NCI-H748 treated with DMSO at 0.1 percent for 48 hours (cell line): ENCODE data around the gene FBXL20.
"Not testable (repeated sequence)": the region's sequence is repeated elsewhere in the genome, so short reads cannot be mapped to it uniquely, and the experiment has no call there.

ENCODE experiments used
- DNase-seq: peaks from one replicate; lab custom pipeline; 2025; lab: John Stamatoyannopoulos, UW

Gene FBXL20

GRCh38 chr17:39385040-39385439 is 16.4 kb downstream of the FBXL20 start:
- DNase-seq = no peak

DNA sequence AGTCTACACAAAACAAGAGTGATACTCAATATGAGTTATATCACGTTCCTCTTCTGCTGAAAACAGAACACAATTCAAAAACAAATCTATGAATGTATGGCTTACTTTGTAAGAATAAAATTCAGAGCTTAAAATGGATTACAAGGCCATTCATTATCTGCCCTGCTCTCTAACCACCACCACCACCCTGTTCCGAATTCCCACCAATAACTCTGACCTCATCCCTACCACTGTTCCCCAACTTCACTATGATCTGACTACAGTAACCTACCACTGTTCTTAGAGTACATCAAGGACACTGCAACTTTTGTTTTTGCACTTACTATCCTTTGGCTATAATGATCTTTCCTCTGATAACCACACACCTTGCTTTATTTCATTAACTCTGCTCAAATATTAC is 21.3 kb downstream of the FBXL20 start:
- no peak for DNase-seq

DNA sequence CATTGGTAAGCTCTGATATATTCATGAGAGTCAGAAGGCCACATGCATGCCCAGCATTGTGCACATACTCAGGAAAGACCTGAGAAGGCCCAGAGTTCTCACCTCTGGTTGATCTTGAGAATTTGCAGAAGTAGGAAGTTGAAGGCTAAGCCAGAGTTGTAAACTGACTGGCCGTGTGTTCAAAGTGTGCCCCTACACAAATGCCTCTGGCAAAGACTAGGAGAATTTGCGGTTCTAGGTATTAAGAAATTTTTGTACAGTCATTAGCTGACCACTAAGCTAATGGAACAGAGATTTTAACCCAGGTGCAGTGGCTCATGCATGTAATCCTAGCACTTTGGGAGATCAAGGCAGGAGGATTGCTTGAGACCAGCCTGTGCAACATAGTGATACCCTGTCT is 25.0 kb downstream of the FBXL20 start:
- DNase-seq = no peak

- not testable (repeated sequence) for DNase-seq
Observed at GRCh38 chr17:39367805-39368204, 33.6 kb downstream of the FBXL20 start.

DNA sequence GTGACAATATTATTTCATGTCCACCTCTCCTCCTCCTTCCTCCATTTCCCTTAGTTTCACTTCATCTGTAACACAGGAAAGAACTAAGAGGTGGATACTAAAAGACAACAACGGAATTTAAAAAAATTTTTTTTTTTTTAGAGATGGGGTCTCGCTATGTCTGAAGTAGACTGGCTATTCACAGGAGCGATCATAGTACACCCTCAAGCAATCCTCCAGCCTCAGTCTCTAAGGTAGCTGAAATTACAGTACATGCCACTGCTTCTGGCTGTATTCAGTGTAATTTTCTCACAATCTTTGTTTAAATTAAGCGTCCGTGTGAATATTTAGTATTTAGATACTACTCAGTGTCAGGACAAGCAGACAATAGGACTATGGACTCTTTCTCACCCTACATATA is 35.6 kb downstream of the FBXL20 start:
- DNase-seq = no peak

DNA sequence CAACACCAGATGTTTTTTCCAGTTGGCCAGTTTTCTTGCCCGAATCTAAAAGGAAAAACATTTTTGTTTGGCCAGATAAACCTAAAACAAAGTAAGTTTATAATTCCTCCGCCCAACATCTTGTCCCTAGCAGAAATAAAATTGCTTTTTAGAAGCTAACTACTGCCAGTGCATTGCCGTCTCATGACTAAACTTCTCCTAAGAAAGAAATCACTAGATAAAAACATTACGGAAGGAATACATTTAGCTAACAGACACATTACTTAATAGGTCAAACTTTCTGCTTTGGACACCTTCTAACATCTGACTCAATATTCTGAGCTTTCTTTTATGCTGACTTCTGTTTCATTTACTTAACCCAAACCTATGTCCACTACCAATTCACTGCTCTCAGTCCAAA is 36.2 kb downstream of the FBXL20 start:
- no peak for DNase-seq

DNA sequence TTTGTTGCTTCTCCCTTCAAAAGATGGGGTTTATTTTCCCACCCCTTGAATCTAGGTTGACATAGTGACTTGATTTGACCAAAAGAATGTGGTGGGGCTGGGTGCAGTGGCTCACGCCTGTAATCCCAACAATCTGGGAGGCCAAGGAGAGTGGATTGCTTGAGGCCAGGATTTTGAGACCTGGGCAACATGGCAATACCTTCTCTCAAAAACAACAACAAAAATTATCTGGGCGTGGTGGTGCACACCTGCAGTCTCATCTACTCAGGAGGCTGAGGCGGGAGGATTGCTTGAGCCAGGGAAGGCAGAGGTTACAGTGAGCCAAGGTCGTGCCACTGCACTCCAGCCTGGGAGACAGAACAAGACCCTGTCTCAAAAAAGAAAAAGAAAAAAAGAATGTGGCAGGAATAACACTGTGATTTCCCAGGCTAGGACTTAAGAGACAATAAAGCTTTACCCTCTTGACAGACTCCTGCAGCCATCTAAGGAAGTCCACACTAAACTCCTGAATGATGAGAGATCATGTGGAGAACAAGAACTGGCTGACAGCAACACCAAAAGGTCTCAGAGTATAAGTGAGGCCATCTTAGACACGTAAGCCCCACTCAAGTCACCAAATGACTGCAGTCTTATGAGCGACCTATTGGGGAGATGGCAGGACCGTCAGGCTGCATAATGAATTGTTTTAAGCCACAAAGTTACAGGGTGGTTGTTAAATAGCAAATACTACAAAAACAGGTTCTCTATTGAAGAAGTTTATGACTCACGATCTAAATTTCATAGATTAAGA is 37.0 kb downstream of the FBXL20 start:
- DNase-seq = no peak

DNA sequence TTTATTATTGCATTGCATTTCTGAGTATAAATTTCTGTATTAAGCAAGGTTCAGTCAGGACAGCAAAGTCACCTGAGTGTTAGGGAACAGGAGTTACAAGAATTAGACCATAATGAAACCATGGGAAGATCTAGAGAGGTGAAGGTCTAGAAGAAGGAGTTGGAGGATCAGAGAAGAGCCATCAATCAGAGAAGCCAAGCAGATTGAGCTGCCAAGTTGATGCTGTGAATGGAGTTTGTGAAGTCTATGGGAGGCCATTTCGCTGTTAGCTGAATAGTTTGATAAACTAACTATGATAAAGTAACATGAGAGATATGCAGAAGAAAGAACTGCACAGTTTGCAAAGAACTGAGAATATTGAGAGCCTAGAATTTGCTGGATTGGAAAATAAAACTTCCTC is 40.4 kb downstream of the FBXL20 start:
- DNase-seq = no peak

DNA sequence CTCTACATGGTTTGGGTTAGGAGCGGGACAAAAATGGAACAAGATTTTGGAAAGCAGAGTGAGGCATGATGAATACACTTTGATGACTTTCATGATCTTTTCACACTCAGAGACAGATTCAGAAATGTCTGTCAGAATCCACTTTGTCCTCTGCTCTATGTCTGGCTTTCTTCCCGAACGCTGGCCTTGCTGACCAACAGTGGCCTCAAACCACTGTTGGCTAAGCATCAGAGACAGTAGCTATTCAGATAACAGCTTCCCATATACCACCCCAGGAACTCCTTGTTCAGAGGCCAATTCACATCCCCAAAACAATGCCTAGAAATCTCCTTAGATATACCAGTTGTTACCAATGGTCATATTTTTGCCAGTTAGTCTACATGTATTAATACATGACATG is 40.9 kb downstream of the FBXL20 start:
- no peak for DNase-seq

DNA sequence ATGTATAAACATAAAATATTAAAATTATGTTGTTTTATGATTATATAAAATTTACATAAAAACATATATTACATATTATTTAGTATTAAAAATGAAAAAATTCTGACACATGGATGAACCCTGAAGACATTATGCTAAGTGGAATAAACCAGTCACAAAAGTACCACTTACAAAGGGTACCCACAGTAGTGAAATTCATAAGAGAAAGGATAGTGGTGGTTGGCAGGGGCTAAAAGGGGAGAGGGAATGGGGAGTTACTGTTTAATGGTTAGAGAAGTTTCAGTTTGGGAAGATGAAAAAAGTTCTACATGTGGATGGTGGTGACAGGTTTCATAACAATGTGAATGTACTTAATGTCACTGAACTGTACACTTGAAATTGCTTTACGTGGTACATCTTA is 41.4 kb downstream of the FBXL20 start:
- DNase-seq = no peak

DNA sequence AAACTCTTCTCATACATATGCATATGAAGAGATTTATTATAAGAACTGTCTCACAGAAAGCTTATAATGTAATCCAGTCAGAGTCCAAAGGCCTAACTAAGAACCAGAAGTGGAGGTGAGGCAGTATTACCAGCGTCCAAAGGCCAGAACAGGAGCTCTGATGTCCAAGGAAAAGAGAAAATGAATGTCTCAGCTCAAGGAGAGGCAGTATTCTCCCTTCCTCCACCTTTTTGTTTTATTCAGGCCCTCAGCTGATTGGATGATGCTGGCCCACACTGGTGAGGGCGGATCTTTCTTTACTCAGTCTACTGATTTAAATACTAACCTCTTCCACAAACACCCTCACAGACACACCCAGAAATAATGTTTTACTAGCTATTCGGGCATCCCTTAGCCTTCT is 43.4 kb downstream of the FBXL20 start:
- DNase-seq = no peak

DNA sequence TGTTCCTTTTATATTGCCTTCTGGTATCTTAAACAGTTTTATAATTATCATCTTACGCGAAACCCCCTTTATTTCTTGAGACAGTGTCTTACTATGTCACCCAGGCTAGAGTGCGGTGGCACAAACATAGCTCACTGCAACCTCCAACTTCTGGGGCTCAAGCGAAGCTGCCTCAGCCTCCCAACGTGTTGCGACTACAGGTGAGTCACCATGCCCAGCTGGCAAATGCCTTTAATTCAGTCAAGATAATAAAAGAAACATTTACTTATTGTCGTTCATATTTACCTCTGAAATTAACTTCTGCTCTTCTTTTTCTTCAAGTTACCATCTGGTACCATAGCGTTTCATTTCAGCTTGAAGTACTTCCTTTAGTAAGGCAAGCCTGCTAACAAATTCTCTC is 43.9 kb downstream of the FBXL20 start:
- DNase-seq = no peak

DNA sequence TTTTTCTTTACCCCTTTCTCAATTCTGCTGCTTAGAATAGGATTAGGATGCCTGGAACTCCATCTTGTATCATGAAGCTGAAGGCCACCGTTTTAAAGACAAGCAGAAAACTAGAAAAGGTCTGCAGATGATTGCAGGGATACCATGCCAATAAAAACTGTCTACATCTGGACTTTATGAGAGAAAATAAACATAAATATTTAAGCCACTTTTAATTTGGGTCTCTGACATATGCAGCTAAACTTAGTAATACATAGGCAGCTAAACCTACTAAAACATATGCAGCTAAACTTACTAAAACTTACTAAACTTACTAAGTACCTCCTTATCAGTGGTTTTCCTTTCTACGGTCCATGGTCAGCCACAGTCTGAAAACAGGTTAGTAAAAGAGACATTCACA is 48.4 kb downstream of the FBXL20 start:
- no peak for DNase-seq

- no peak for DNase-seq
Observed at GRCh38 chr17:39352511-39352910, 48.9 kb downstream of the FBXL20 start.

DNA sequence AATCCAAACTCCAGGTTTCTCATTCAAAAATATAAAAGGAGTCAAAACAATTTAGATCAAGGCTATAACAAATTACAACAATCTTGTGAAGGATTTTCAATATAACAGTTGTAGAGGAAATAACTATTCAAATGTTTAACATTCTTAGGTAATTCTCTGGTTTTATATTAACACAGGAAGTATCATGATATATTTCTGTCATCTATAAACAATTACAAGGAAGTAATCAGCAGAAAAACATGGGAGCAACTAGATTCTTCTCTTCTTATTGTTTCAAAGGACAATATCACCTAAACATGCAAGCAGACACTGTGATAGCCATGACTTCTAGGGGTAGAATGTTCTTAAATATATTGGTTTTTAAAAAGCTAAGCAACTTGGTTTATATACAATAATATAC is 49.9 kb downstream of the FBXL20 start:
- DNase-seq = no peak

DNA sequence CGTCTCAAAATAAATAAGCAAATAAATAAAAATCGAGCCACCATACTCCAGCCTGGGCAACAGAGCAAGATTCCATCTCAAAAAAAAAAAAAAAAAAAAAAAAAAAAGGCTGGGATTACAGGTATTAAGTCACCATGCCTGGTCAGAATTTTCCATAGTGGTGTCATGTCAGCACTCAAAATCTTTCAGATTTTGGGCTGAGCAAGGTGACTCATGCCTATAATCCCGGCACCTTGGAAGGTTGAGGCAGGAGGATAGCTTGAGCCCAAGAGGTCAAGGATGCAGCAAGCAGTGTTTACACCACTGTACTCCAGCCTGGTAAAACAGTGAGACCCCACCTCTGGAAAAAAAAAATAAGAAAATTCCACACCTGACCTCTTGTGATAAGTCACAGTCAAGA is 52.2 kb downstream of the FBXL20 start:
- DNase-seq = no peak

DNA sequence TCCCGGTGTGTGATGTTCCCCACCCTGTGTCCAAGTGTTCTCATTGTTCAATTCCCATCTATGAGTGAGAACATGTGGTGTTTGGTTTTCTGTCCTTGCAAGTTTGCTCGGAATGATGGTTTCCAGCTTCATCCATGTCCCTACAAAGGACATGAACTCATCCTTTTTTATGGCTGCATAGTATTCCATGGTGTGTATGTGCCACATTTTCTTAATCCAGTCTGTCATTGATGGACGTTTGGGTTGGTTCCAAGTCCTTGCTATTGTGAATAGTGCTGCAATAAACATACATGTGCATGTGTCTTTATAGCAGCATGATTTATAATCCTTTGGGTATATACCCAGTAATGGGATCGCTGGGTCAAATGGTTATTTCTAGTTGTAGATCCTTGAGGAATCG is 54.6 kb downstream of the FBXL20 start:
- DNase-seq = not testable (repeated sequence)

- no peak for DNase-seq
Observed at GRCh38 chr17:39341541-39341940, 59.9 kb downstream of the FBXL20 start.

DNA sequence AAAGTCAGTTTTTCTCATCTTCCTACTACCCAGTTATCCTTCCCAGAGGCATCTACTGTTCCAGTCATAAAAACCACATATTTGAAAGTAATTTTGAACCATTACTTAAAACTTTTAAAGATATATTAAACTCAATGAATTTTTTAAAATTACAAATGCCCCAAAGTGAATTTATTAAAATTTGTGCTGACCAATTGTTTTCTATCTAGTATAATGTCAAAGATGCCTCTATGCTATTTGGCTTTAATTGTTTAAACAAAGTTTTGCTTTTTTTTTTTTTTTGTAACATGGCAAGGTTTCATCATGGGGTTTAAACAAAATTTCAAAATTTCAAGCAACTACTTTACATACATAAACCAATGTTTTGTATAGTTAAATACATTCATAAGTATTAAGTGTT is 60.7 kb downstream of the FBXL20 start:
- DNase-seq = no peak

DNA sequence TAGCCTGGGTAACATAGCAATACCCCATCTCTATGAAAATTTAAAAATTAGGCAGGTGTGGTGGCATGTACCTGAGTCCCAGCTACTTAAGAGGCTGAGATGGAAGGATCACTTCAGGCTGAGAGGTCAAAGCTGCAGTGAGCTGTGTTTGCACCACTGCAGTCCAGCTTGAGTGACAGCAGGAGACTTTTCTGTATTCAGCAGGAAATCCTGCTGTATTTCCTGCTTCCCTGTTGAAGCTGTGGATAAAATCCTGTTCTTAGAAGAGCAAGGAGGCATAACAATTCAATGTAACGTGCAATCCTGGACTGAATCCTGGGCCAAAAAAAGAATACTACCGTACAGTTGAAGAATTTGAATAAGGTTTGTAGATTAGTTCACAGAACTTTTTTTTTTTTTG is 62.2 kb downstream of the FBXL20 start:
- DNase-seq = no peak

DNA sequence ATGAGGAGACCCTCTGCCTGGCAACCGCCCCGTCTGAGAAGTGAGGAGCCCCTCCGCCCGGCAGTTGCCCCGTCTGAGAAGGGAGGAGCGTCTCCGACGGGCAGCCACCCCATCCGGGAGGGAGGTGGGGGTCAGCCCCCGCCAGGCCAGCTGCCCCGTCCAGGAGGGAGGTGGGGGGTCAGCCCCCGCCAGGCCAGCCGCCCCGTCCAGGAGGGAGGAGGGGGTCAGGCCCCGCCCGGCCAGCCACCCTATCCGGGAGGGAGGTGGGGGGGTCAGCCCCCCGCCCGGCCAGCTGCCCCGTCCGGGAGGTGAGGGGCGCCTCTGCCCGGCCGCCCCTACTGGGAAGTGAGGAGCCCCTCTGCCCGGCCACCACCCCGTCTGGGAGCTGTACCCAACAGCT is 63.8 kb downstream of the FBXL20 start:
- DNase-seq = not testable (repeated sequence)

GRCh38 chr17:39335704-39336223 is 65.7 kb downstream of the FBXL20 start:
- no peak for DNase-seq

GRCh38 chr17:39334008-39334744 is 67.2 kb downstream of the FBXL20 start:
- DNase-seq = not testable (repeated sequence)
